GM18502 (cell line): Measurements from ENCODE around the gene DDTL.
"Not testable (repeated sequence)": the region's sequence is repeated elsewhere in the genome, so short reads cannot be mapped to it uniquely, and the experiment has no call there.

Experiments used
- ATAC-seq: cut with Tn5 transposase; IDR thresholded peaks from one replicate; pipeline ENCODE4 v1.9.1; 2021; ENCODE audit warnings: mild to moderate bottlenecking; ENCODE audit not compliant: unreplicated experiment, poor library complexity

Gene DDTL

GRCh38 chr22:23969071-23969470 is 2.4 kb downstream of the DDTL start:
- no peak for ATAC-seq

DNA sequence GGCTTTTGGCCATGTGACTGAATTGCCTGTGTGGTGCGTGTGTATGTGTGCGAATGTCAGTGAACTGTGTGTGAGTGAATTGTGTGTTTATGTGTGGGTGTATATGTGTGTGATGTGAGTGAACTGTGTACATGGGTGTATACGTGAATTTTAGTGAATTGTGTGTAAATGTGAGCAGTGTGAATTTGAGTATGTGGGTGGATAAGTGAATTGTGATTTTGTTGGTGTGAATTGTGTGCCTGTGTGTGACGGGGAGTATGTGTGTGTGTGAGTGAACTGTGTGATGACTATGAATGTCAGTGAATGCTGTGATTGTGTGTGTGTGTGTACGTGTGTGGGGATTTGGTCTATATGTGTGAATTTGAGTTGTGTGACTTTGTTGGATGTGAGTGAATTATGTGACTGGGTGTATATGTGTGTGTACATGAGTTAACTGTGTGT is 3.5 kb downstream of the DDTL start:
- ATAC-seq, result no peak

- ATAC-seq, result no peak
Observed at GRCh38 chr22:23970816-23971486, 4.3 kb downstream of the DDTL start.

- not testable (repeated sequence) for ATAC-seq
Observed at GRCh38 chr22:23971927-23972326, 5.2 kb downstream of the DDTL start.

DNA sequence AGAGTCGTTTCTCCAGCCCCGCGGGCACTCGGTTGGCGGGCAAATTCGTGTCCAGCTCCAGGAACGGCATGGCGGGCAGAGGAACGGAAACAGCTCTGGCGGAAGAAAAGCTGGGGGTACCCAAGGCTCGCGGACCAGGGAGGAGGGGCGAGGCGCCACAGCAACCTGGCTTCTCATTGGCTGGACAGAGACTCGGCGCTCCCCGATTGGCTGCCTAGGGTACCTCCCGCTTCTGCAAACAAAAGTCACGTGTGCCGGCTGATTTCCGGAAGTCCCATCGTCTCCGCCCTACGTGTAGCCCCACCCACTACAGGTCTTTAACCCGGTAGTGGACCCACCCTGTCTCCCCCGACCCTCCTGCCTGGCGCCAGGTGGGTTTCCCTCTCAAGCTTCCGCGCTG is 7.7 kb downstream of the DDTL start, which contains the start of gene DDT:
TSS of gene DDT (minus strand) at position 97 of the 400 bp plus-strand sequence. CDS start at position 70, 27 bp downstream.
- ATAC-seq, result peak; percentile 87

DNA sequence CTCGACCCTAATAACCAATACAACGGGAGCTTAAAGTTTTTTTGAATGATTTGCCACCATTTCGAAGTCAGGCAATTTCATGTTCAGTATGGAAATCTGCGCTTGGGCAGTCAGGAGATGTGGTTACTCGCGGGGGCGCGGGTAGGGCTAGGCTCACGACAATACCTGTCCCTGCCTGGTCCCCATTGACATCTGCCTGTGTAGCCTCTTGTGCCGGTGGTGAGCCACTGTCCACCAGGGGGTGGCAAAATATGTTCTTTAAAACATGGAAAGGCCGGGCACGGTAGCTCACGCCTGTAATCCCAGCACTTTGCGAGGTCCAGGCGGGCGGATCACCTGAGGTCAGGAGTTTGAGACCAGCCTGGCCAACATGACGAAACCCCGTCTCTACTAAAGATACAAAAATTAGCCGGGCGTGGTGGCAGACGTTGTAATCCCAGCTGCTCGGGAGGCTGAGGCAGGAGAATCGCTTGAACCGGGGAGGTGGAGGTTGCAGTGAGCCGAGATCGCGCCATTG is 8.2 kb downstream of the DDTL start:
- ATAC-seq, result peak; percentile 33

GRCh38 chr22:23977304-23977703 is 10.6 kb downstream of the DDTL start:
- ATAC-seq, result not testable (repeated sequence)

GRCh38 chr22:23979557-23980240 is 13.0 kb downstream of the DDTL start, which contains the start of gene GSTT2:
Gene GSTT2 (plus strand): TSS chr22:23980134.
- ATAC-seq, result not testable (repeated sequence)

DNA sequence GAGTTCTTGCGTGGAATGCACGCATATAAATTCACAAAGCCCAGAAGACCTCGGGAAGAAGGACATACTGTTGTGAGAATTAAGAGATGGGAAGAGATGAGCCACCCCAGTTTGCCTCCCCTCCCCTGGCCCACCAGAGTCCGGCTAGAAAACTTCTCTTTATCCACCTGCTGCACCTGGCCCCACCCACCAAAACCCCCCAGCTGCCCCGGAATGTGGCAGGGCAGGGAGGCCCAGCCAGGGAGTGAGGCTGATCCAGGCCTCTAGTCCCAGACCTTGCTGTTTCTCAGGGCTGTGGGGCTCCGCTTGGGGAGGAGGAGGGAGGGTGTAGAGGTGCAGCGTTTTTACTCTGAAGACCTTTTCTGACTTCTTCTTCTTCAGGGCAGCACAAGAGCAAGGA is 13.9 kb downstream of the DDTL start:
- ATAC-seq, result not testable (repeated sequence)

DNA sequence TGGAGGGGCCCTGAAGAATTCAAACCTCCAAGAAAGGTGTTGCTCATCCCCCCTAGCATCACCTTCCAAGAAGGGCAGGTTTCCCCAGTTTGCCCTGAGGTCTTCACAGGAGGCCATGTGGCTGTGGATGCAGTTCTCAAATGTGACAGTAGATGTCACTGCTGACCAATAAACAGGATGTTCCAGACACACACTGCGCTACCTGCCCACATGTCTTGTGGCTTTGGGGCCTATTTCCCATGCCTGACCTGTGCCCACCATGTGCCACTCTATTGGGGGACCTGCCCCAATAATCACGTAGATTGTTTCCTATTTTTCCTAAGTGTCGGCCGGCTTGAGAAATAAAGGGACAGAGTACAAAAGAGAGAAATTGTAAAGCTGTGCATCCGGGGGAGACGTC is 17.7 kb downstream of the DDTL start:
- no peak for ATAC-seq

DNA sequence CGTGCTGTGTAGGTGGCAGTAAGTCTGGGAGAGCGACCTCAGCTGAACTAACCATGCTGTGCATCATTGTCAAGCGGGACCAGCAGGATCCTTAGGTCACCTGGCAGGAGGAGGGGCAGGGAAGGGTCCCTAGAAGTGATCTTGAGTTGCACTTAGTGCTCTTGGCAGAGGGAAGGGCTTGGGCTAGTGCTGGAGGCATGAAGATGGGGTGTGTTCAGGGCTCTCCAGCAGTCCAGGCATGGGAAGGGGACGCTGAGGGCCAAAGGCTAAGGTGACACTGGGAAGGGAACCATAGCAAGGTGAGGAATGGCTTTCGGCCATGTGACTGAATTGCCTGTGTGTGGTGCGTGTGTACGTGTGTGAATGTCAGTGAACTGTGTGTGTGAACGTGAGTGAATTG is 19.4 kb downstream of the DDTL start:
- not testable (repeated sequence) for ATAC-seq

GRCh38 chr22:23986538-23987178 is 20.0 kb downstream of the DDTL start:
- ATAC-seq, result not testable (repeated sequence)

- ATAC-seq, result not testable (repeated sequence)
Observed at GRCh38 chr22:23989583-23990244, 23.0 kb downstream of the DDTL start.

- ATAC-seq, result not testable (repeated sequence)
Observed at GRCh38 chr22:23993080-23993479, 26.4 kb downstream of the DDTL start.

DNA sequence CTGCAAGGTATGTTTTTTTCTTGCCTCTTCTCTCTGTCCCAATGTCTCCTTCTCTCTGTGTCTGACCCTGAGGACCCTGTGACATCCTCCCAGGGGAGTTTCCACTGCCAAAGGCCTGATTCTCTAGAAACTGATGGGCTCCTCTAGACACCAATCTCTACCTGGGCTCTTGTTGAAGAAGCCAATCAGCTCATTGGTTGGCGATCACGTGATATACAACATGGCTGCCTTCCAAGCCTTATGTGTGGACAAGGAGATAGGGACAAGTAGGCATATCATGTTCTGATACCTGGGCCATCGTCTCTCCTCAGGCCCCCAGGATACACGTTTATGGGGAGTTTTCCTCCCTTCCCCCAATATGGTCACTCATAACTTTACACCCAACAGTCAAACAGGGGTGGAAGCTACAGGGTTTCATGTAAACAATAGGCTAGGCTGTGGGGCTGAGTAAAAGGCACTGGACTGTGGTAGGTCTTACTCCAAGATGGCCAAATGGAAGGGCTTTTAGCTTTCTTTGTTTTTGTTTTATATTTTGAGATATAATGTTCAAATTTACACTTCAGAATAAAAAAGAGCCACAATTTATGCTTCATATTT is 27.0 kb downstream of the DDTL start:
- not testable (repeated sequence) for ATAC-seq

DNA sequence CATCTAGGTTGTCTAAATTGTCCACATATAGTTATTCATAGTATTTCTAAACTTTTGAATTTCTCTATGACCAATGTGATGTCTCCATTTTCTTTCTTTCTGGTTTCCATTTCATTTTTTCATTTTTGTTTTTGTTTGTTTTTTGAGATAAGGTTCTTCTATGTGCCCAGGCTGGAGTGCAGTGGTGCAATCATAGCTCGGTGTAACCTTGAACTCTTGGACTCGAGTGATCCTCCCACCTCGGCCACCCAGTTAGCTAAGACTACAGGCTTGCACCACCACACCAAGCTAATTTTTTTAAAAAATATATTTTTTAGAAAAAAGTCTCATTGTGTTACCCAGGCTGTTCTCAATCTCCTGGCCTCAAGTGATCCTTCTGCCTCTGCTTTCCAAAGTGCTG is 30.4 kb downstream of the DDTL start:
- ATAC-seq, result no peak

DNA sequence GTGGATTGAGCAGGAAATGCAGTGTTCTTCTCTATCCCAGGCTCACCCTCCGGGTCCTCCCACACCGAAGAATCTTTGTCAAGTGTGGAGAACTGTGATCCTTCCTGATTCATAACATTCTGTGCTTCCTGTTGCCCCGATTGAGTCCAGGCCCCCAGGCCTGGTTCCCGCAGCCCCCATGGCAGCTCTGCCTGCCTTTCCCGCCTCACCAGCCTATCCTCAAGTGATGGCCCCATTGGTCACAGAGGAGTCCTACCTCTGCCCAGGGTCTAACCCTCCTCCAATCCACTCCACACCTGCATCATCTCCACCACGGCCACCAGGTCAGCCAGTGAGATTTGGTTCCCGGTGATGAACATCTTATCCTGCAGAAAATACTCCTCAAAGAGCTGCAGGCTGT is 33.1 kb downstream of the DDTL start:
- ATAC-seq, result not testable (repeated sequence)

- ATAC-seq, result no peak
Observed at GRCh38 chr22:24001314-24001713, 34.6 kb downstream of the DDTL start.

GRCh38 chr22:24002272-24002671 is 35.6 kb downstream of the DDTL start:
- ATAC-seq, result no peak

- ATAC-seq, result no peak
Observed at GRCh38 chr22:24002851-24003250, 36.2 kb downstream of the DDTL start.
